ENCODE measurements around the gene ASTN2.

- TF ChIP-seq CTCF (IDR thresholded peaks at IDR 0.05; ENCODE audit: extremely low read depth in 1 of 2, insufficient read depth in 1 of 2, low read depth in 1 of 2, low read length in 2 of 2) = no peak
- TF ChIP-seq POLR2AphosphoS5 (IDR thresholded peaks at IDR 0.05; ENCODE audit: insufficient read depth, low read depth, low read length) = no peak
- no peak for TF ChIP-seq MAX (IDR thresholded peaks at IDR 0.05; ENCODE audit: insufficient read depth, insufficient read length)
- TF ChIP-seq POLR2A (IDR thresholded peaks at IDR 0.05; ENCODE audit: low read depth, low read length) = no peak
- no peak for TF ChIP-seq GATA2 (IDR thresholded peaks at IDR 0.05; ENCODE audit: insufficient read depth, insufficient read length, low read depth, low read length)
- TF ChIP-seq JUN (IDR thresholded peaks at IDR 0.05; ENCODE audit: borderline replicate concordance, insufficient read depth, insufficient read length, low read depth) = no peak
These were observed 654.2 kb downstream of the ASTN2 start for GRCh38 chr9:116760636-116761035.

Measured in endothelial cell of umbilical vein (primary cell).